ENCODE data around the gene NRBP1.
A peak's percentile ranks its signal among the peaks of the same experiment; 100 is the strongest.

Gene NRBP1

DNA sequence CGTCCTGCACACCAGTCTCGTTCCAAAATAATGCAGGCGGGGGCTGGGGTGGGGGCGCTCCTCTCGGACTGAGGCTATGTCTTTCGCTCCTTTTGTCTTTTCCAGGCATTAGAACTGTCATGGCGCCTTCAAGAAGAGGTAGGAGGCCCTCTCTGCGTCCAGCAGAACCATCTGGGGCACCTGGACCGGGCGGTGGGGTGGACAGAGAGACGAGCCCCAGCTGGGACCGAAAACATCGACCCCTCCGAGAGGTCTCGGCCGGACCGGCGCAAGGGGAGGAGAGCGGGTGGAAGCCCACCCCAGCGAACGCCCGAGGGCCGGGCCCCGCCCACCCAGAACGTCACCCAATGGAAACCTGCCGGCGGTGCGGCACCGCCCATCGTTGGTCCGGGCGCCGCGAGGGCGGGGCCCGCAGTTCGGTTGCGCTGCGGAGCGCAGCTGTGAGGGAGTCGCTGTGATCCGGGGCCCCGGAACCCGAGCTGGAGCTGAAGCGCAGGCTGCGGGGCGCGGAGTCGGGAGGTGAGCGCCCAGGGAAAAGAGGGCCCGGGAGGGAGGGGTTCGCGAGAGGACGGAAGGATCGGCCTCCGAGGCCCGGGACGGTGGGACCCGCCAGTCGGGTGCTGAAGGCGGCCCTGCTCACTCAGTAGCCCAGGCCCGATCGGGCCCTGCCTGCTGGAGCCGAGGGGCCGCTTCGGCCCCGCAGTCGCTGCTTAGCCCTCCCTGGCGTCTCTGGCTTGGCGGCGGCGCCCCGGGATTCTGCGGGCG, at the start of gene NRBP1:
NRBP1 (plus strand) TSS at position 419 of the 765 bp plus-strand sequence. CDS start 4,643 bp downstream, outside the sequence.
- no peaks in the 10 kb centered on the region for H3K9me3 ChIP-seq (ENCODE audit: severe bottlenecking)
- peak within 1 kb of the TSS; percentile 95 for H3K4me3 ChIP-seq (ENCODE audit: low read depth, low read length)
- H3K27ac ChIP-seq = peak within 1 kb of the TSS; percentile 97
- peak; percentile 97 for DNase-seq
- H3K27me3 ChIP-seq (ENCODE audit: insufficient read depth, low read depth, severe bottlenecking) = no peaks in the 10 kb centered on the region
- peaks cover 24% of the 10 kb centered on the region for H3K36me3 ChIP-seq
- TF ChIP-seq, protein P1, sequence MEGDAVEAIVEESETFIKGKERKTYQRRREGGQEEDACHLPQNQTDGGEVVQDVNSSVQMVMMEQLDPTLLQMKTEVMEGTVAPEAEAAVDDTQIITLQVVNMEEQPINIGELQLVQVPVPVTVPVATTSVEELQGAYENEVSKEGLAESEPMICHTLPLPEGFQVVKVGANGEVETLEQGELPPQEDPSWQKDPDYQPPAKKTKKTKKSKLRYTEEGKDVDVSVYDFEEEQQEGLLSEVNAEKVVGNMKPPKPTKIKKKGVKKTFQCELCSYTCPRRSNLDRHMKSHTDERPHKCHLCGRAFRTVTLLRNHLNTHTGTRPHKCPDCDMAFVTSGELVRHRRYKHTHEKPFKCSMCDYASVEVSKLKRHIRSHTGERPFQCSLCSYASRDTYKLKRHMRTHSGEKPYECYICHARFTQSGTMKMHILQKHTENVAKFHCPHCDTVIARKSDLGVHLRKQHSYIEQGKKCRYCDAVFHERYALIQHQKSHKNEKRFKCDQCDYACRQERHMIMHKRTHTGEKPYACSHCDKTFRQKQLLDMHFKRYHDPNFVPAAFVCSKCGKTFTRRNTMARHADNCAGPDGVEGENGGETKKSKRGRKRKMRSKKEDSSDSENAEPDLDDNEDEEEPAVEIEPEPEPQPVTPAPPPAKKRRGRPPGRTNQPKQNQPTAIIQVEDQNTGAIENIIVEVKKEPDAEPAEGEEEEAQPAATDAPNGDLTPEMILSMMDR (IDR thresholded peaks at IDR 0.05; ENCODE audit: low read depth, low read length) = peak; percentile 11; the same call in 1 of the 2 replicates

DNA sequence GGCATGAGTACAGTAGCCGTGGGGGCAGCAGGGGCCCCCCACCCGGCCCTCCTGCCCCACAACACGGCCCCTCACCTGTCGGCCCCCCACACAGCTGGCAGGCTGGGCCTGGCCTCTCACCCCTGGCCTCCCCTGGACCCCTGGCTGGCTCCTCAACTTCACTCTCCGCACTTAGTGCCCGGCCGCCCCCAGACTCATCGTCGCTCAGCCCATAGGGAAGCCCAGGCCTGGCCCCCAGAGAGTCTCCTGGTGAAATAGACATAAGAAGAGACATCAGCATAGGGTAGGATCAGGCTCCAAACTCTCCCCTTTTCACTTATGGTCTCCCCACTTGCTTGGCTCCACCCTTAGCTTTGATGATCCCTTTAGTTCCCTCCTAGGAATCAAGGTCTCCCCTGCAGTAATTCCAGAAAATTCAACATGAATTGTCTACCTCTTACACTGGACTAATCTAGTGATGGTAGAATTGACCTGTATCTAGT, 49.6 kb upstream of the NRBP1 start:
- Histone ChIP-seq H3K27me3 (ENCODE audit: insufficient read depth, low read depth, severe bottlenecking) (no peaks in the 10 kb centered on the region), H3K9me3 (ENCODE audit: severe bottlenecking) (no peaks in the 10 kb centered on the region), H3K4me3 (ENCODE audit: low read depth, low read length) (peak overlapping the region; percentile 79; the same call in 1 of the 2 replicates), H3K36me3 (peaks cover 87% of the 10 kb centered on the region), H3K27ac (peak overlapping the region; percentile 86; the same call in 1 of the 2 replicates)
- TF ChIP-seq, protein P1 (IDR thresholded peaks at IDR 0.05; ENCODE audit: low read depth, low read length) = no peak
- DNase-seq = no peak

DNA sequence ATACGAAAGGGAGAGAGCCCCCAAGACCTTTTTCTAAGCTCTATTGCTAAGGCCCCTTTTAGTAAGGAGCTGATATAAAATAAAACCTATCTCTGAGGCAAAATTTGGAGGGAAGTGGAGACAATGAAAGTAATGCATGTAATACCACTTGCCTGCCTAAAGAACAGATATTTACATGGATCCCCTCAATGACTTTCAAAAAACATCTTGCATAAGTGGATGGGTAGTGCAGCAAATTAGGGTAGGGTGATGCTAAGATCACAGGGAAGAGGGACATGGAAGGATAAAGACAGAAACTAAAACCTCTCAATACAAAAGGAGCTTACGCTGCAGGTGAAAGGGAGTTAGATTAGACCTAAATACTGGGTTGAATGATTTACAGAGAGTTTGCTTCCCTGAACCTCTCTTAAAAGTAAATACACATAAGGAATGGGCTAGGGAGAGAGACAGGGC, 49.0 kb upstream of the NRBP1 start:
- H3K27ac ChIP-seq = peak overlapping the region; percentile 86
- no peaks in the 10 kb centered on the region for H3K27me3 ChIP-seq (ENCODE audit: insufficient read depth, low read depth, severe bottlenecking)
- H3K36me3 ChIP-seq = peaks cover 89% of the 10 kb centered on the region
- DNase-seq = no peak
- H3K9me3 ChIP-seq (ENCODE audit: severe bottlenecking) = no peaks in the 10 kb centered on the region
- TF ChIP-seq, protein P1 (IDR thresholded peaks at IDR 0.05; ENCODE audit: low read depth, low read length) = no peak
- peak overlapping the region; percentile 79 for H3K4me3 ChIP-seq (ENCODE audit: low read depth, low read length)

DNA sequence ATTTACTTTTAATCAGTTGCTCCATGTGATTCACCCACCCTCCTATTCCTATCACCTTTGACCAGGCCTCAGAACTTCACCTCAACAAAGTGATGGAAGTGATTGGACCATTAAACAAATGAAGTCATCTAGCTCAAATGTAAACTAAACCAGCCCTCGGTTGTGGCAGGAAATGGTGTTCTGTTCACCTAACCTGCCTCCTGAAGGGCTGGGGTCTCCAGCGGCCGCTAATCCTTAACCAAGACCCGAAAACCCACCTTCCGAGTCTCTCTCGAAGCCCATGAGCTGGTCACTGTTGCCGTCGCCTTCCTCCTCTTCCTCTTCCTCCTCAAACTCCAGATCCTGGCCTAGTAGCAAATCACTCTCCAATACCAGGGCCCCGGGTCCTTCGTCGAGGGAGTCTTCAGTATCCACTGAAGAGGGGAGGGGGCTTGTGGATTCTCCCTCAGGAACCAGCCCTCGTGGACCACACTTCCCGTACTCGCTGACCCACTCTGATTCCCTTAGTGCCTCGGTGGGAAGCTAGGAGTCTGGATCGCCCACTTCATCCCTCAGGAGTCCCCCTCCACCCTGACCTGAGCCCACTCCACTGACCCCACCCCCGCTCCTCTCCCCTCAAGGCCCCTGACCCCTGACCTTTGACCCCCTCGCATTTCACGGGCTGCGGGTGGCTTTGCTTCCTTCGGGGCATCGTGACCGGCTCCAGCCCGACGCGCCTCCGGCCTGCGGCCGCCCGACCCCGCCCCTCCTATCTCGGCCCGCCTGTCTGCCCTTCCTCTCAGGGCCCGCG, 48.4 kb upstream of the NRBP1 start:
- Histone ChIP-seq H3K27me3 (ENCODE audit: insufficient read depth, low read depth, severe bottlenecking) (no peaks in the 10 kb centered on the region), H3K9me3 (ENCODE audit: severe bottlenecking) (no peaks in the 10 kb centered on the region), H3K36me3 (peaks cover 89% of the 10 kb centered on the region), H3K4me3 (ENCODE audit: low read depth, low read length) (peak overlapping the region; percentile 79), H3K27ac (peak overlapping the region; percentile 86)
- no peak for DNase-seq
- TF ChIP-seq, protein P1 (IDR thresholded peaks at IDR 0.05; ENCODE audit: low read depth, low read length) = no peak

DNA sequence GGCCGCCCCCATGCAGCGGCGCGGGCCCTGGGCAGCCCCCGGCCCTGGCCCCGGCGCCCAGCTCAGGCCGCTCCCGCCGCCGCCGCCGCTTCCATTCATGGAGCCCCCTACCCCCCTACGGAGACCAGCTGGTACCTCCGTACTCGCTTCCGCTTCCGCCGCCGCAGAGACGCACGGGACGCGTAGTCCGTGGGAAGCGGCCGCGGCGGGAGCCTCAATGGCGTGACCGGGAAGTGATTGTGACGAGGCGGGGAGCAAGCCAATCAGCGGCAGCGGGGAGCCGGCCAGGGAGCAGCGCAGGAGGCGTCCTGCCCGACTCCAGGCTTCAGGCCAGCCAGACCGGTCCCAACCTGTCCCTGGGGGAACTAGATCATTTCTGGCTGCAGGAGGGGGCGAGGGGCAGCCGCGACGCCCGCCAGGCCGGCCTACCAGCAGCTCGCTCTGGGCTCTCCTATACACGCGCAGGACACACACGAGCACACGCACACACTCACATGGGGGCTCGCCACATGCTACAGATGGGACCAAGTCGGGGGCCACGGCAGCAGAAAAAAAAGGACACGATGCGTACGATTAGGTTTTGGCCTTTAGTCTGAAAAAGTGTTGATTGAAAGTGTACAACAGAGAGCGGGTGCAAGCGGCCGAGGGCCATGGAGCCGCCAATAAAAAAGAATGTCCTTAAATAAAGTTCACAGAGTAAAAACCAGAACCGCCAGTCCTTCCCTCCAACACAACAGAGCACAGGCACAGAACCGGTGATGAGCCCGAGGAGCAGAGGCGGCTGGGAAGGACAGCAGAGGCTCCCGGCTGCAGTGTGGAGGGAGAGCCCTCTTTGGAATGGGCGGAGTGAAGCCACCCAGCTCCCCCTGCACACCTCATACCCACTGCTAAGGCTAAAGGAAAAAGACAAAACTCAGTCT, 47.5 kb upstream of the NRBP1 start, which contains the start of gene ZNF513:
ZNF513 (minus strand) TSS at position 109 of the 920 bp plus-strand sequence. CDS start 208 bp downstream, outside the sequence.
- Histone ChIP-seq H3K27ac (peak within 1 kb of the TSS; percentile 86), H3K4me3 (ENCODE audit: low read depth, low read length) (peak within 1 kb of the TSS; percentile 79), H3K36me3 (peaks cover 89% of the 10 kb centered on the region), H3K9me3 (ENCODE audit: severe bottlenecking) (no peaks in the 10 kb centered on the region), H3K27me3 (ENCODE audit: insufficient read depth, low read depth, severe bottlenecking) (no peaks in the 10 kb centered on the region)
- peak; percentile 97 for DNase-seq
- TF ChIP-seq, protein P1 (IDR thresholded peaks at IDR 0.05; ENCODE audit: low read depth, low read length) = no peak
